GM12872 (cell line): Measurements from ENCODE around the gene POLR2L.

Experiments
- TF ChIP-seq, protein P1 (sequence below): IDR thresholded peaks from 3 replicates; pipeline ENCODE4 v1.5.1; 2011; ENCODE audit warnings: low read depth, mild to moderate bottlenecking, low read length, moderate library complexity; ENCODE audit not compliant: insufficient read depth

POLR2L gene

DNA sequence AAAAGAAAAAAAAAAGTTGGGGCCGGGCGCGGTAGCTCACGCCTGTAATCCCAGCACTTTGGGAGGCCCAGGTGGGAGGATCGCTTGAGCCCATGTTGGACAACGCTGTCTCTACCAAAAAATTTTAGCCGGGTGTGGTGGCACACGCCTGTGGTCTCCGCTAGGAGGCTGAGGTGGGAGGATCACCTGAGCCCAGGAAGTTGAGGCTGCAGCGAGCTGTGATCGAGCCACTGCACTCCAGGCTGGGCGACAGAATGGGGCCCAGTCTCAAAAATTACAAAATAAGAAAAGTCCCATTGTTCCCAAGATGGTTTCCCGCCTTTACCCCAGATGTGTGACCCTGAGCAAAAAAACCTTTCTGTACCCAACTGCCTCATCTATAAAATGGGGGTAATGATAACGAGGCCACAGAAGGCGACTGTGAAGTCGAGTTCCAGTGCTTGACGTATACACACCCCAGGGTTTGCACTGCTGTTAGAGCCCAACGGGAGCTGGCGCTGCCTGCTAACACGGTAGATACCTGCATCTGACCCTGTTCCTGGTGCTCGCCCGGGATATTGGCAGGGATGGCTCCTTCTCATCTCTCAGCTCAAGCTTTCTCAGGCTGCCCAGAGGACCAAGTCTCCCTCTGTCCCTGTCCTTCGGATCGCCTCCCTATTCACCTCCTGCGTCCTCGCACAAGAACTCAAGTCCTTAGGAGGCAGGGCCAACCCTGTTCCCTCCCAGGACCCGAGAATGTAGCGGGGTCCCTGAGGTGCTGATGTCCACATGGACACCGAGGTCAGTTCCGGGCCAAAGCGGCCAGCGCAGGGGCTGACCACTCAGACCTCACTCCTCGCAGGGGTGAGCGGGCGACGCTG lies 33.7 kb downstream of the POLR2L start:
- TF ChIP-seq, protein P1, sequence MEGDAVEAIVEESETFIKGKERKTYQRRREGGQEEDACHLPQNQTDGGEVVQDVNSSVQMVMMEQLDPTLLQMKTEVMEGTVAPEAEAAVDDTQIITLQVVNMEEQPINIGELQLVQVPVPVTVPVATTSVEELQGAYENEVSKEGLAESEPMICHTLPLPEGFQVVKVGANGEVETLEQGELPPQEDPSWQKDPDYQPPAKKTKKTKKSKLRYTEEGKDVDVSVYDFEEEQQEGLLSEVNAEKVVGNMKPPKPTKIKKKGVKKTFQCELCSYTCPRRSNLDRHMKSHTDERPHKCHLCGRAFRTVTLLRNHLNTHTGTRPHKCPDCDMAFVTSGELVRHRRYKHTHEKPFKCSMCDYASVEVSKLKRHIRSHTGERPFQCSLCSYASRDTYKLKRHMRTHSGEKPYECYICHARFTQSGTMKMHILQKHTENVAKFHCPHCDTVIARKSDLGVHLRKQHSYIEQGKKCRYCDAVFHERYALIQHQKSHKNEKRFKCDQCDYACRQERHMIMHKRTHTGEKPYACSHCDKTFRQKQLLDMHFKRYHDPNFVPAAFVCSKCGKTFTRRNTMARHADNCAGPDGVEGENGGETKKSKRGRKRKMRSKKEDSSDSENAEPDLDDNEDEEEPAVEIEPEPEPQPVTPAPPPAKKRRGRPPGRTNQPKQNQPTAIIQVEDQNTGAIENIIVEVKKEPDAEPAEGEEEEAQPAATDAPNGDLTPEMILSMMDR: peak; percentile 31; the same call in 2 of the 3 replicates

DNA sequence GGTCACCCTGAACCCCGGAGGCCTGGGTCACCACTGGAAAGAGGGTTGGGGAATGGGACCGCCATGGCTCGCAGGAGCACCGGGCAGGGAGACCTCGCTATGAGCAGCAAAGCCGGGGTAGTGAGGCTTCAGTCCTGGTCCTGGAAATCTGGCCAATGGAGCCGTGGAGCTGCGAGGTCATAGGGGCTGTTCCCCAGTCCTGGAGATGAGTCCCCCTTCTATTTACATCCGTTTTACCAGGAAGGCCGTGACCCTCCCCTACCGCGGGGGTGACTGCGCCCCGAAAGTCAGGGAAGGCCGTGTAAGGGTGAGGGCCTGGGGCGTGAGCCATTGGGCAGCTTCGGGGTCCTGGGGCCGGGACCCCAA lies 37.7 kb downstream of the POLR2L start:
- TF ChIP-seq, protein P1: no peak

DNA sequence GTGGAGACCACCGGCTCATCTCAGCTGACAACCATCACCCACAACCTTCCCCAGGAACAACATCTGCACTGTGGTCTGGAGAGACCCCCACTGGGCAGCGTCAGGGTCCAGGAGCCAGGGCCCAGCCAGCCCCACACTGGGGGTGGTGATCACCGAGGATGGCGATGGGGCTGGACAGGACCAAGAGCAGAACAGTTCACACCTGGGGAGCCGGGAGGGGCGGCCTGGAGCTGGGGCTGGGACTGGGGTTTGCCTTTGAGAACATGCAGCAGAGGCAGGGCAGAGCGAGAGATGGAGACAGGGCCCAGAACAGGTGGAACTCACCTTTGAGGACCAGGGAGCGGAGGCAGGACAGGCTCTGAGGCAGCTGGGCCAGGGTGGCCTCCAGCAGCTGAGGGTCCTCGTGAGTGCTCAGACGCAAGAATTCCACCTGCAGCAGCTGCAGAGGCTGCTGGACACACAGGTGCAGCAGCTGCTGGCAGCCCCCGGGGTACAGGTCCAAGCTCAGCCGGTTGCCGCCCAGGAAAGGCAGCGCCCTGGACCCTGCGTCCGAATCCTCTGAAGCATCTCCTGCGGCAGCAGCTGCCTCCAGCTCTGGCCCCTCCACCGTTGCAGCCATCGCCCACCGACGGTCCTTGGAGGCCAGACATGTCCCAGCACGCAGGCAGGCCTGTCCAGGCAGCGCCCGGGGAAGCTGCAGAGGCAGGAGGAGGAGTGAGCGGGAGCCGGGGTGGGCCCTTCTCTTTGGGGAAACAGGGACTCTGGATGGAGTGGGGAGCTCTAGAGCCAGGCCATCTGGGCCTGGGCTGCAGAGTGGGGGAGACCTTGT lies 38.3 kb downstream of the POLR2L start:
- TF ChIP-seq, protein P1: no peak

DNA sequence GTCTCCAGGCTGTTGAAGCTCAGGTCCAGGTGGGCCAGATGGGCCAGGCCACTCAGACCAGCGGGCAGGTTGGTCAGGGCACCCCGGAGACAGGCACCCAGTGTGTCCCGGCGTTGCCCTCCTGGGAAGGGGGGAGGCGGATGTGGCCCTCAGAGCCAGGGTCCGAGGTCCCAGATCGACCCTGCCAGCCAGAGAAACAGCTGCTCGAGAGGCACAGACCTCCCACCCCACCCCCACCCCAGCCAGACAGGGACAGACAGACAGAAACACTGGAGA lies 38.9 kb downstream of the POLR2L start:
- TF ChIP-seq, protein P1: no peak

DNA sequence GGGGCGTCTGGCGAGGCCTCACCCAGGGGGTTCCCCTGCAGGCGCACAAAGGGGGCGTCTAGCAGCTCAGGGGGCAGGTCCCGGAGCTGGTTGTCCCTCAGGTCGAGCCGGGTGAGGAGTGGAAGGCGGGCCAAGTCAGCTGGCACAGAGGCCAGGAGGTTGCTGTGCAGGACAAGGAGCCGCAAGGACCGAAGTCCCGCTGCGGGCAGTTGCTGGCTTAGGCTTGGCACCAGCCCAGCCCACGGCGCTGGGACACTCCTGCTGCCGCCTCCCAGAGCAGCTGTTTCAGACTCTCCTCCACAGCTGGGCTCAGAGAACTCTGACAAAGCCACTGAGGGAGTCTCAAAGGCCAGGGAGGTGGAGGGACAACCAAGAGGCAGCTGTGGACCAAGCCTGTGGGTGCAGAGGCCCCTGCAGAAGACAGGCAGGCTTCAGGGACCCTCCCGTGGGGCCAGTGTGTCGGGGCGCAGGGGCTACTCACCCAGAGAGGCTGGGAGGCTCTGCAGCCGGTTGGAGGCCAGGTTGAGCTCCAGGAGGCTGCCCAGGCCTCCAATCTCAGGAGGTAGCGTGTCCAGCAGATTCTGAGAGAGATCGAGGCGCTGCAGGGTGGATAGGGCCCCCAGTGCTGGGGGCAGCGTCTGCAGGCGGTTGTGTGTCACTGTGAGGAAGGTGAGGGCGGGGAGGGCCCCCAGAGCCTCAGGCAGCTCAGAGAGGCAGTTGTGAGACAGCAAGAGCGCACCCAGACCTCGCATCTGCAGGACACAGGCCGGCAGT lies 39.4 kb downstream of the POLR2L start:
- TF ChIP-seq, protein P1: no peak

DNA sequence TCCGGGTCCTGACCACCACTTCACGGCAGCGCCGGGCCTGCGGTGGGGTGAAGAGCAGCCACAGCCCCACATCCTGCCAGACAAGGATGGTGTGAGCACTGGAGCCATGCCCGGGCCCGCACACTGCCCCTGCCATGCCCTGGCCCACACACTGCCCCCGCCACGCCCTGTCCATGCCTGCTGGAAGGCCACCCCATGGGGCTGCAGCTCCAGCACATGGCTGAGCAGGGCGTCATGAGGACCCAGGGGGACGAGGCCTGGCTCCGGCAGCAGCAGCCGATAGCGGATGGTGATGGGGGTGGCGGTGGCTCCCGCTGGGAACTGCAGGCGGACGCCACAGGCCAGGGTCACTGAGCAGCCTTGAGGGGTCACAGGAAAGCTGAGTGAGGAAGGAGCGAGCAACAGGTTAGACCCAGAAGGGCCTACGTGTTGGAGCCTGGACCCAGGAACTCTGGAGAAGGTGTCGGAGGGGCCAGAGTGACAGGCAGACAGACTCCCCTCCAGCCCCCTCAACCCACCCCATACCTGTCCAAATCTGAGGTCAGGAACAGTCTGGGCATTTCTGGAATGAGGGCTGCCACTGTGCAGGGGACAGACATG lies 40.2 kb downstream of the POLR2L start:
- TF ChIP-seq, protein P1: no peak
